GM12878 (cell line): ENCODE results near the gene CD2BP2. TPM values are rescaled to one million over a fixed set of nuclear protein-coding genes. Genes with fewer than 3 reads are reported as not detected.

ENCODE experiments used
- ATAC-seq: fragments of 200-7000 bp; cut with Tn5 transposase; 3 replicates; pipeline ENCODE4 v1.9.1; 2020; ENCODE audit warnings: mild to moderate bottlenecking, moderate library complexity
- BruUV-seq: library from RNA; stranded (reverse); fragments of 400-500 nt; replicated peaks from 2 replicates; lab custom pipeline; 2021; lab: Mats Ljungman, UMichigan
- CTCF ChIA-PET: fragments of 300-600 bp; sonication (Branson Sonifier 250); formaldehyde crosslinking; extraction: SDS; loops from one replicate; lab custom pipeline; 2021; ENCODE audit warnings: inconsistent platforms; lab: Yijun Ruan, JAX
- POLR2A ChIA-PET: fragments of 350-600 bp; formaldehyde crosslinking; extraction: SDS; loops from one replicate; lab custom pipeline; 2021; ENCODE audit warnings: inconsistent platforms; lab: Charles Lee
- RAD21 ChIA-PET: fragments of 300-600 bp; sonication (Branson Sonifier 250); formaldehyde crosslinking; loops from one replicate; lab custom pipeline; 2023; ENCODE audit warnings: antibody characterized with exemption; ENCODE audit not compliant: unreplicated experiment; lab: Charles Lee
- SMC1A ChIA-PET: fragments of 300-600 bp; sonication (Branson Sonifier 250); formaldehyde crosslinking; loops from one replicate; lab custom pipeline; 2023; ENCODE audit not compliant: unreplicated experiment, uncharacterized antibody; lab: Charles Lee
- DNase-seq: peaks from one replicate; pipeline ENCODE4 v3.0.0-alpha.2; 2011; ENCODE audit warnings: low read depth, low spot score
- FAIRE-seq: peaks from 3 replicates; lab custom pipeline; 2011; peaks lifted over from hg19 to GRCh38; lab: Jason Lieb, UNC
- H2AFZ ChIP-seq: 2 replicates; pipeline ENCODE4 v1.6.0; 2011; ENCODE audit warnings: low read depth, low read length, control low read depth; ENCODE audit not compliant: control insufficient read depth
- H3K27ac ChIP-seq: 2 replicates; pipeline ENCODE4 v1.5.1; 2011; ENCODE audit warnings: control low read depth; ENCODE audit not compliant: control insufficient read depth, insufficient read depth
- H3K27me3 ChIP-seq, 2 experiments: replicated peaks in 1 of 2; 2 replicates each; pipeline versions ENCODE4 v1.6.0 to v1.6.1; 2011; ENCODE audit warnings: low read length in 1 of 2; ENCODE audit not compliant: control insufficient read depth in 2 of 2, insufficient read depth in 2 of 2
- H3K36me3 ChIP-seq, 2 experiments: 2 replicates each; pipeline ENCODE4 v1.5.1; 2011; ENCODE audit warnings: low read length in 1 of 2; ENCODE audit not compliant: control insufficient read depth in 2 of 2, insufficient read depth in 2 of 2
- H3K4me1 ChIP-seq: 2 replicates; pipeline ENCODE4 v1.6.1; 2011; ENCODE audit warnings: mild to moderate bottlenecking, low read length, moderate library complexity, mixed read lengths; ENCODE audit not compliant: control insufficient read depth, insufficient read depth
- H3K4me2 ChIP-seq: 2 replicates; pipeline ENCODE4 v1.6.0; 2011; ENCODE audit warnings: control low read depth; ENCODE audit not compliant: control insufficient read depth, insufficient read depth
- H3K4me3 ChIP-seq: fragments of 200-600 bp; sonication (generic); 2 replicates; pipeline ENCODE4 v1.5.1; 2016
- H3K79me2 ChIP-seq: 2 replicates; pipeline ENCODE4 v1.6.0; 2011; ENCODE audit warnings: low read length; ENCODE audit not compliant: control insufficient read depth, insufficient read depth
- H3K9ac ChIP-seq: 2 replicates; pipeline ENCODE4 v1.8.0; 2011; ENCODE audit warnings: low read length, control low read depth, mixed read lengths; ENCODE audit not compliant: control insufficient read depth, insufficient read depth
- H3K9me3 ChIP-seq: replicated peaks from 3 replicates; pipeline ENCODE4 v1.5.1; 2011; ENCODE audit warnings: mild to moderate bottlenecking, low read length; ENCODE audit not compliant: control insufficient read depth, insufficient read depth
- H4K20me1 ChIP-seq: 2 replicates; pipeline ENCODE4 v1.6.0; 2011; ENCODE audit not compliant: control insufficient read depth, insufficient read depth
- BMI1 ChIP-seq: fragments of 450-650 bp; IDR thresholded peaks from 2 replicates; pipeline ENCODE4 v1.6.1; 2016; ENCODE audit warnings: mild to moderate bottlenecking, moderate library complexity, borderline replicate concordance
- HCFC1 ChIP-seq: fragments of 150-350 bp; IDR thresholded peaks from 2 replicates; pipeline ENCODE4 v1.6.1; 2014; ENCODE audit warnings: low read length
- HDGF ChIP-seq: fragments of 450-650 bp; IDR thresholded peaks from 2 replicates; pipeline ENCODE4 v1.6.1; 2016; ENCODE audit warnings: antibody characterized with exemption
- KAT2A ChIP-seq: conservative IDR thresholded peaks from 2 replicates; pipeline ENCODE4 v1.6.1; 2011; ENCODE audit warnings: low read depth, low read length; ENCODE audit not compliant: control insufficient read depth
- MEF2B ChIP-seq: fragments of 450-650 bp; IDR thresholded peaks from 2 replicates; pipeline ENCODE4 v1.6.1; 2018; ENCODE audit warnings: mild to moderate bottlenecking, moderate library complexity; ENCODE audit not compliant: partially characterized antibody, poor library complexity, severe bottlenecking
- NRF1 ChIP-seq: conservative IDR thresholded peaks from 2 replicates; pipeline ENCODE4 v1.6.1; 2011; ENCODE audit warnings: mild to moderate bottlenecking, low read depth, low read length, improper control_type of control experiment
- POU2F2 ChIP-seq: IDR thresholded peaks from 3 replicates; pipeline ENCODE4 v1.6.1; 2011; ENCODE audit warnings: low read depth, mild to moderate bottlenecking, low read length, borderline replicate concordance
- STAT3 ChIP-seq: IDR thresholded peaks from 2 replicates; pipeline ENCODE4 v1.6.1; 2011; ENCODE audit warnings: low read depth, low read length, improper control_type of control experiment
- TCF12 ChIP-seq: IDR thresholded peaks from 2 replicates; pipeline ENCODE4 v1.6.1; 2011; ENCODE audit warnings: low read depth, mild to moderate bottlenecking, low read length
- TCF7 ChIP-seq: IDR thresholded peaks from 2 replicates; pipeline ENCODE4 v1.6.1; 2014; ENCODE audit warnings: antibody characterized with exemption, borderline replicate concordance
- WRNIP1 ChIP-seq: IDR thresholded peaks from 2 replicates; pipeline ENCODE4 v1.6.1; 2011; ENCODE audit warnings: low read depth, low read length, improper control_type of control experiment, borderline replicate concordance
- ZBED1 ChIP-seq: IDR thresholded peaks from 2 replicates; pipeline ENCODE4 v1.6.1; 2016; ENCODE audit warnings: borderline replicate concordance
- ZZZ3 ChIP-seq: IDR thresholded peaks from 2 replicates; pipeline ENCODE4 v1.6.1; 2011; ENCODE audit warnings: low read depth; ENCODE audit not compliant: control insufficient read depth, insufficient read length
- WGBS: methylation state at CpG from one replicate; pipeline ENCODE4 v1.1.6; 2016; ENCODE audit warnings: low lambda C conversion rate; ENCODE audit not compliant: insufficient replicate concordance, insufficient coverage; ENCODE audit errors: missing lambda C conversion rate; 5-methylcytosine and 5-hydroxymethylcytosine counted together
- in situ Hi-C: fragments of 300-500 bp; cut with MboI; formaldehyde crosslinking; loops from 9 replicates; pipeline ENCODE4 v1.14.3; 2018; ENCODE audit warnings: mixed read lengths
- intact Hi-C: fragments of 100-400 bp; cut with micrococcal nuclease; formaldehyde crosslinking; loops from one replicate; pipeline ENCODE4 v1.14.2; 2022; ENCODE audit not compliant: unreplicated experiment
- polyA plus RNA-seq, 11 experiments: library from polyadenylated mRNA; depleted of rRNA in 4 of 11; unstranded in 6 of 11; stranded (reverse) in 5 of 11; fragments of >200 nt; fragmentation: Nextera tagmentation in 4 of 11; fragmentation: Illumina TruSeq in 1 of 11; extraction: Ambion mirVana in 4 of 11; extraction: Trizol in 1 of 11; gene quantifications; 1 replicate in 1 of 11; 2 replicates in 10 of 11; pipeline versions ENCODE4 v1.2.1 to v1.2.3, GENCODE V29; 2011 to 2016; ENCODE audit warnings: inconsistent platforms in 2 of 11, missing spikeins in 2 of 11, low read depth in 1 of 11
- total RNA-seq, 4 experiments: library from RNA; depleted of rRNA in 3 of 4; stranded (reverse); fragments of >200 nt in 3 of 4; fragmentation: Illumina TruSeq in 1 of 4; extraction: Trizol in 1 of 4; gene quantifications; 2 replicates each; pipeline versions ENCODE4 v1.2.1 to v1.2.3, GENCODE V29; 2013 to 2021
- TF ChIP-seq, protein P1 (sequence below): fragments of 450-650 bp; formaldehyde crosslinking; IDR thresholded peaks from 2 replicates; pipeline ENCODE4 v1.4.0; 2020; ENCODE audit warnings: mild to moderate bottlenecking, moderate library complexity

CD2BP2 gene
- total and polyA plus RNA-seq, 10 of the 15 experiments (the other 5 are each of a cell fraction or from before 2014, with no cell fraction given), result 3.3 to 47.9 (median 31.8) TPM

DNA sequence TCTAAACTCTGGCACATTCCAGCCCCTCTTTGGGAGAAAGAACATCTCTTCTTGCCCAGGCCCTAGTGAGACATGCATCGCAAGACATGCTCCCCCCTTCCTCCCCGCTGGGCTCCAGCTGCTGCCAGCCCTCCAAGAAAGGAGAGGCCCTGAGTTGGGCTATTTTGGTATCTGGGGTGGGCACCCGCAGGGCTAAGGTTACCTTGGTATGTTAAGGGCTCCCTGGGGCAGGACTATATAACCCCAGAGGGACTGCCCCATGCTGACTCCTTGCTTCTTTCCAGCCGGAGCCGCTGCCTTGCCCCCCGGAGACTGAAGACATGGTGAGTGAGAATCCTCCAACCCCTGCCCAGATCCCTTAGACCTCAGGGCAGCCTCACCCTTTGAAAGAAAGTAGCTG, 19.4 kb upstream of the CD2BP2 start, which contains the start of gene MYL11:
Gene MYL11, plus strand, starts transcription at position 265 of the 400 bp plus-strand sequence. Its CDS starts 56 bp downstream, at position 321.
- DNase-seq, result no peak
- no peak for FAIRE-seq
- Histone ChIP-seq H3K36me3 (no peaks in the 10 kb centered on the region; a peak in 1 of 4 replicates), H4K20me1 (no peaks in the 10 kb centered on the region), H3K27ac (no peak within 1 kb of the TSS), H3K27me3 (no peaks in the 10 kb centered on the region), H3K79me2 (peaks cover 10% of the 10 kb centered on the region), H3K9ac (no peak within 1 kb of the TSS), H2AFZ (no peak within 1 kb of the TSS), H3K4me1 (peaks cover 24% of the 10 kb centered on the region), H3K9me3 (no peaks in the 10 kb centered on the region), H3K4me2 (no peak within 1 kb of the TSS), H3K4me3 (no peak within 1 kb of the TSS)
- RAD21 ChIA-PET, result no interaction called here
- POLR2A ChIA-PET, result interaction anchor here (0.7 kb wide), 1 partner anchor 317 kb away, joined by 4 read pairs; no protein-coding TSS in a partner anchor
- WGBS, result 82% methylated on average over 6 of the region's 6 CpGs
- BruUV-seq, result no TSS peak
- no peak for ATAC-seq
- TF ChIP-seq BMI1 (no peak), KAT2A (no peak), ZBED1 (no peak)
- SMC1A ChIA-PET, result no interaction called here
- intact Hi-C loops, result no loop called here
- in situ Hi-C loops, result no loop called here
- CTCF ChIA-PET, result interaction anchor here (1.6 kb wide), 1 partner anchor 35 kb away, joined by 5 read pairs; no protein-coding TSS in a partner anchor

DNA sequence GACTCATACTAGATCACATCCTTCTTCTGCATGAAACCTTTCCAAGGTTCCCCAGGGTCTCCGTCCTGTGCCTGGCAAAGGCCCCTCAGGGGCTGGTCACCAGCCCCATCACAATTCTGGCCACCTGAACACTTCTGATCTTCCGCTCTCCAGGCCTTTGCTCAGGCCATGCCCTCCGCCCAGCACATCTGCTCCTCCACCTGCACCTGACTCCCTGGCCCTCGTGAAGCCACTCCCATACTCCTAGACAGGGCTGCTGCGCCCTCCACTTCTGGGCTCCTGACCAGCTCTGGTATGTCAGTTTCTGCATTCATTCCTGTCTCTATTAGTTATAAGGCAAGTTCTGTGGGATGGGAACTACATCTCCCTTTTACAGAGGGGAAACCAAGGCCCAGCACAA, 17.6 kb upstream of the CD2BP2 start:
- SMC1A ChIA-PET, result no interaction called here
- RAD21 ChIA-PET, result no interaction called here
- intact Hi-C loops, result no loop called here
- Histone ChIP-seq H3K4me1 (peaks cover 17% of the 10 kb centered on the region), H2AFZ (no peak overlapping the region), H3K9ac (no peak overlapping the region), H3K79me2 (peaks cover 22% of the 10 kb centered on the region), H3K27ac (no peak overlapping the region), H3K4me3 (no peak overlapping the region), H3K27me3 (no peaks in the 10 kb centered on the region), H3K36me3 (no peaks in the 10 kb centered on the region), H3K9me3 (no peaks in the 10 kb centered on the region), H3K4me2 (no peak overlapping the region), H4K20me1 (peaks cover 7% of the 10 kb centered on the region)
- ATAC-seq, result no peak
- in situ Hi-C loops, result no loop called here
- CTCF ChIA-PET, result interaction anchor here (0.6 to 9.0 kb wide), 3 partner anchors 23 to 215 kb away, joined by 3 to 70 read pairs (median 11); partner anchors contain the start of genes ZNF48 and ZNF771
- no peak for TF ChIP-seq TCF12
- no peak for TF ChIP-seq HCFC1
- TF ChIP-seq WRNIP1, result no peak
- TF ChIP-seq TCF7, result no peak
- TF ChIP-seq NRF1, result no peak
- no peak for TF ChIP-seq STAT3
- TF ChIP-seq ZZZ3, result no peak
- no peak for TF ChIP-seq POU2F2
- TF ChIP-seq HDGF, result no peak
- TF ChIP-seq, protein P1, sequence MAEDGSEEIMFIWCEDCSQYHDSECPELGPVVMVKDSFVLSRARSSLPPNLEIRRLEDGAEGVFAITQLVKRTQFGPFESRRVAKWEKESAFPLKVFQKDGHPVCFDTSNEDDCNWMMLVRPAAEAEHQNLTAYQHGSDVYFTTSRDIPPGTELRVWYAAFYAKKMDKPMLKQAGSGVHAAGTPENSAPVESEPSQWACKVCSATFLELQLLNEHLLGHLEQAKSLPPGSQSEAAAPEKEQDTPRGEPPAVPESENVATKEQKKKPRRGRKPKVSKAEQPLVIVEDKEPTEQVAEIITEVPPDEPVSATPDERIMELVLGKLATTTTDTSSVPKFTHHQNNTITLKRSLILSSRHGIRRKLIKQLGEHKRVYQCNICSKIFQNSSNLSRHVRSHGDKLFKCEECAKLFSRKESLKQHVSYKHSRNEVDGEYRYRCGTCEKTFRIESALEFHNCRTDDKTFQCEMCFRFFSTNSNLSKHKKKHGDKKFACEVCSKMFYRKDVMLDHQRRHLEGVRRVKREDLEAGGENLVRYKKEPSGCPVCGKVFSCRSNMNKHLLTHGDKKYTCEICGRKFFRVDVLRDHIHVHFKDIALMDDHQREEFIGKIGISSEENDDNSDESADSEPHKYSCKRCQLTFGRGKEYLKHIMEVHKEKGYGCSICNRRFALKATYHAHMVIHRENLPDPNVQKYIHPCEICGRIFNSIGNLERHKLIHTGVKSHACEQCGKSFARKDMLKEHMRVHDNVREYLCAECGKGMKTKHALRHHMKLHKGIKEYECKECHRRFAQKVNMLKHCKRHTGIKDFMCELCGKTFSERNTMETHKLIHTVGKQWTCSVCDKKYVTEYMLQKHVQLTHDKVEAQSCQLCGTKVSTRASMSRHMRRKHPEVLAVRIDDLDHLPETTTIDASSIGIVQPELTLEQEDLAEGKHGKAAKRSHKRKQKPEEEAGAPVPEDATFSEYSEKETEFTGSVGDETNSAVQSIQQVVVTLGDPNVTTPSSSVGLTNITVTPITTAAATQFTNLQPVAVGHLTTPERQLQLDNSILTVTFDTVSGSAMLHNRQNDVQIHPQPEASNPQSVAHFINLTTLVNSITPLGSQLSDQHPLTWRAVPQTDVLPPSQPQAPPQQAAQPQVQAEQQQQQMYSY (CRISPR knock-in tag), result no peak
- TF ChIP-seq MEF2B, result no peak
- POLR2A ChIA-PET, result interaction anchor here (0.6 to 2.3 kb wide), 2 partner anchors 23 to 286 kb away, joined by 5 to 9 read pairs; partner anchors contain the start of gene FBRS
- BruUV-seq, result no TSS peak
- no peak for DNase-seq
- FAIRE-seq, result no peak
- 97% methylated on average over 5 of the region's 5 CpGs for WGBS
